WTC11 (cell line): ENCODE data around the gene ARHGAP42. TPM values are rescaled to one million over a fixed set of nuclear protein-coding genes. Genes with fewer than 3 reads are reported as not detected.

Source experiments
- ATAC-seq: fragments of 200-7000 bp; cut with Tn5 transposase; 2 replicates; pipeline ENCODE4 v1.10.0; 2021; ENCODE audit warnings: mild to moderate bottlenecking, moderate library complexity
- CTCF ChIA-PET: fragments of 300-600 bp; sonication (Branson Sonifier 250); formaldehyde crosslinking; loops from one replicate; lab custom pipeline; 2021; ENCODE audit warnings: antibody characterized with exemption; lab: Charles Lee
- POLR2A ChIA-PET: fragments of 350-600 bp; sonication (Branson Sonifier 250); formaldehyde crosslinking; loops from one replicate; lab custom pipeline; 2021; ENCODE audit warnings: antibody characterized with exemption; lab: Charles Lee
- DNase-seq: peaks from one replicate; pipeline ENCODE4 v3.0.0; 2021; ENCODE audit warnings: low spot score
- H3K27ac Mint-ChIP-seq: 2 replicates; pipeline ENCODE4 v1.8.0; 2021; ENCODE audit warnings: mixed read lengths
- H3K27me3 Mint-ChIP-seq: 2 replicates; pipeline ENCODE4 v1.8.0; 2021; ENCODE audit warnings: low read depth, mild to moderate bottlenecking, moderate library complexity, mixed read lengths
- H3K36me3 Mint-ChIP-seq: 2 replicates; pipeline ENCODE4 v1.8.0; 2021; ENCODE audit warnings: mixed read lengths
- H3K4me1 Mint-ChIP-seq: 2 replicates; pipeline ENCODE4 v1.8.0; 2022; ENCODE audit warnings: mixed read lengths
- H3K4me3 Mint-ChIP-seq: 2 replicates; pipeline ENCODE4 v1.8.0; 2021; ENCODE audit warnings: mild to moderate bottlenecking, moderate library complexity, mixed read lengths
- H3K9me3 Mint-ChIP-seq: 2 replicates; pipeline ENCODE4 v1.8.0; 2021; ENCODE audit warnings: mixed read lengths
- MXD4 ChIP-seq: fragments of 250-450 bp; sonication (Bioruptor Pico); IDR thresholded peaks from 2 replicates; pipeline ENCODE4 v1.8.0; 2021; ENCODE audit warnings: mild to moderate bottlenecking, moderate library complexity, borderline replicate concordance
- MYBL2 ChIP-seq: sonication (generic); formaldehyde crosslinking; IDR thresholded peaks from 2 replicates; pipeline ENCODE4 v1.8.1; 2023; ENCODE audit warnings: mild to moderate bottlenecking, moderate library complexity, missing genetic modification reagents
- NFE2L1 ChIP-seq: sonication (generic); formaldehyde crosslinking; IDR thresholded peaks from 2 replicates; pipeline ENCODE4 v1.8.1; 2023; ENCODE audit warnings: missing genetic modification reagents
- NFYB ChIP-seq: sonication (generic); formaldehyde crosslinking; conservative IDR thresholded peaks from 2 replicates; pipeline ENCODE4 v1.8.0; 2022; ENCODE audit warnings: low read depth, missing genetic modification reagents
- RELA ChIP-seq: sonication (generic); formaldehyde crosslinking; IDR thresholded peaks from 2 replicates; pipeline ENCODE4 v1.8.1; 2022; ENCODE audit warnings: missing genetic modification reagents, mild to moderate bottlenecking, borderline replicate concordance
- TCF7 ChIP-seq: sonication (generic); formaldehyde crosslinking; IDR thresholded peaks from 2 replicates; pipeline ENCODE4 v1.8.0; 2022; ENCODE audit warnings: mild to moderate bottlenecking, low read depth, missing genetic modification reagents, moderate library complexity
- TEAD1 ChIP-seq: sonication (generic); formaldehyde crosslinking; IDR thresholded peaks from 2 replicates; pipeline ENCODE4 v1.8.0; 2022; ENCODE audit warnings: mild to moderate bottlenecking, missing genetic modification reagents
- total RNA-seq: library from RNA; stranded (reverse); gene quantifications from 3 replicates; pipeline ENCODE4 v1.2.3, GENCODE V29; 2021
- TF ChIP-seq, protein P1 (sequence below): sonication (generic); formaldehyde crosslinking; conservative IDR thresholded peaks from 2 replicates; pipeline ENCODE4 v1.8.1; 2023; ENCODE audit warnings: mild to moderate bottlenecking, low read depth, missing genetic modification reagents, moderate library complexity
- TF ChIP-seq, protein P2 (sequence below): sonication (generic); formaldehyde crosslinking; IDR thresholded peaks from 2 replicates; pipeline ENCODE4 v1.8.1; 2023; ENCODE audit warnings: mild to moderate bottlenecking, missing genetic modification reagents, moderate library complexity
- TF ChIP-seq, protein P3 (sequence below): sonication (generic); formaldehyde crosslinking; IDR thresholded peaks from 2 replicates; pipeline ENCODE4 v1.8.0; 2022; ENCODE audit warnings: missing genetic modification reagents
- TF ChIP-seq, protein P4 (sequence below): sonication (generic); formaldehyde crosslinking; IDR thresholded peaks from 2 replicates; pipeline ENCODE4 v1.8.1; 2023; ENCODE audit warnings: mild to moderate bottlenecking, missing genetic modification reagents
- TF ChIP-seq, protein P5 (sequence below): sonication (generic); formaldehyde crosslinking; IDR thresholded peaks from 2 replicates; pipeline ENCODE4 v1.8.1; 2023; ENCODE audit warnings: mild to moderate bottlenecking, missing genetic modification reagents, borderline replicate concordance
- TF ChIP-seq, protein P6 (sequence below): sonication (generic); formaldehyde crosslinking; IDR thresholded peaks from 2 replicates; pipeline ENCODE4 v1.8.0; 2022; ENCODE audit warnings: mild to moderate bottlenecking, missing genetic modification reagents
- TF ChIP-seq, protein P7 (sequence below): sonication (generic); formaldehyde crosslinking; IDR thresholded peaks from 2 replicates; pipeline ENCODE4 v1.8.0; 2022; ENCODE audit warnings: mild to moderate bottlenecking, missing genetic modification reagents
- TF ChIP-seq, protein P8 (sequence below): fragments of 250-450 bp; sonication (Bioruptor Pico); IDR thresholded peaks from 2 replicates; pipeline ENCODE4 v1.9.0; 2021; ENCODE audit warnings: mild to moderate bottlenecking
- TF ChIP-seq, protein P9 (sequence below): fragments of 250-450 bp; sonication (Bioruptor Pico); conservative IDR thresholded peaks from 2 replicates; pipeline ENCODE4 v1.9.0; 2021; ENCODE audit warnings: mild to moderate bottlenecking

Gene ARHGAP42
- total RNA-seq, 1 experiment from 2014 or later = 32.5 TPM

DNA sequence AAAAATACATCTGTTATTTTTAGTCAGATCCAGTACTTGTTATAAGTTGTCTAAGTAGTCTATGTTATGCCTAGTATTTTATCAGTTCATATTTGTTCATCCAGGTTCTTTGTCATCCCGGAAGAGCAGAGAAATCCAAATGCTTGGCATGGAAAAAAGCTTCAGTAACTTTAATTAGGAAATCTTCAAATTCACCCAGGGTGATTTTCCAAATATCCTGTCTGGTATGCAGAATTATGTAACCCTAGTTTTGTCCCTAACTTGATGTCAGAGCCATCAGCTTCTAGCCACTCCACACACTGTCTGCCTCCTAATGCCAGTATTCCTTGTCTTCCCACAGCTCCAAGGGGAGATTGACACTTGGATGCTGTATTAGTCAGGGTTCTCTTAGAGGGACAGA lies 216.2 kb downstream of the ARHGAP42 start:
- Mint-ChIP-seq H3K4me1 (peaks cover 9% of the 10 kb centered on the region), H3K27ac (no peak overlapping the region), H3K36me3 (peaks cover 2% of the 10 kb centered on the region; the same call in 1 of the 2 replicates), H3K4me3 (no peak overlapping the region), H3K9me3 (peaks cover 10% of the 10 kb centered on the region), H3K27me3 (no peaks in the 10 kb centered on the region)
- DNase-seq (no peak), ATAC-seq (no peak)
- CTCF ChIA-PET = no interaction called here
- TF ChIP-seq, protein P1, sequence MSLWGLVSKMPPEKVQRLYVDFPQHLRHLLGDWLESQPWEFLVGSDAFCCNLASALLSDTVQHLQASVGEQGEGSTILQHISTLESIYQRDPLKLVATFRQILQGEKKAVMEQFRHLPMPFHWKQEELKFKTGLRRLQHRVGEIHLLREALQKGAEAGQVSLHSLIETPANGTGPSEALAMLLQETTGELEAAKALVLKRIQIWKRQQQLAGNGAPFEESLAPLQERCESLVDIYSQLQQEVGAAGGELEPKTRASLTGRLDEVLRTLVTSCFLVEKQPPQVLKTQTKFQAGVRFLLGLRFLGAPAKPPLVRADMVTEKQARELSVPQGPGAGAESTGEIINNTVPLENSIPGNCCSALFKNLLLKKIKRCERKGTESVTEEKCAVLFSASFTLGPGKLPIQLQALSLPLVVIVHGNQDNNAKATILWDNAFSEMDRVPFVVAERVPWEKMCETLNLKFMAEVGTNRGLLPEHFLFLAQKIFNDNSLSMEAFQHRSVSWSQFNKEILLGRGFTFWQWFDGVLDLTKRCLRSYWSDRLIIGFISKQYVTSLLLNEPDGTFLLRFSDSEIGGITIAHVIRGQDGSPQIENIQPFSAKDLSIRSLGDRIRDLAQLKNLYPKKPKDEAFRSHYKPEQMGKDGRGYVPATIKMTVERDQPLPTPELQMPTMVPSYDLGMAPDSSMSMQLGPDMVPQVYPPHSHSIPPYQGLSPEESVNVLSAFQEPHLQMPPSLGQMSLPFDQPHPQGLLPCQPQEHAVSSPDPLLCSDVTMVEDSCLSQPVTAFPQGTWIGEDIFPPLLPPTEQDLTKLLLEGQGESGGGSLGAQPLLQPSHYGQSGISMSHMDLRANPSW (CRISPR knock-in tag) = no peak
- POLR2A ChIA-PET = no interaction called here

DNA sequence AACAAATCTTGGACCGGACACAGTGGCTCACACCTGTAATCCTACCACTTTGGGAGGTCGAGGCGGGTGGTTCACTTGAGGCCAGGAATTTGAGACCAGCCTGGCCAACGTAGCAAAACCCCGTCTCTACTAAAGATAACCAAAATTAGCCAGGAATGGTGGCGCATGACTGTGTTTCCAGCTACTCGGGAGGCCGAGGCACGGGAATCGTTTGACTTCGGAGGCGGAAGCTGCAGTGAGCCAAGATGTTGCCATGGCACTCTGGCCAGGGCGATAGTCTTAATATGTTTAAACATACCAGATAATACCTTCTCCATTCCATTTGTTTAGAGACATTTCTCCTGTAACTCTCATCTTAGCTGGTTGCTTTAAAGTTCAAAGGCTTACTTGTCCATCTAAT lies 218.6 kb downstream of the ARHGAP42 start:
- POLR2A ChIA-PET = no interaction called here
- Mint-ChIP-seq H3K27me3 (no peaks in the 10 kb centered on the region), H3K36me3 (peaks cover 2% of the 10 kb centered on the region; the same call in 1 of the 2 replicates), H3K27ac (no peak overlapping the region), H3K4me1 (peaks cover 14% of the 10 kb centered on the region), H3K4me3 (no peak overlapping the region), H3K9me3 (peaks cover under 1% of the 10 kb centered on the region; the same call in 1 of the 2 replicates)
- CTCF ChIA-PET = no interaction called here
- TF ChIP-seq, protein P2, sequence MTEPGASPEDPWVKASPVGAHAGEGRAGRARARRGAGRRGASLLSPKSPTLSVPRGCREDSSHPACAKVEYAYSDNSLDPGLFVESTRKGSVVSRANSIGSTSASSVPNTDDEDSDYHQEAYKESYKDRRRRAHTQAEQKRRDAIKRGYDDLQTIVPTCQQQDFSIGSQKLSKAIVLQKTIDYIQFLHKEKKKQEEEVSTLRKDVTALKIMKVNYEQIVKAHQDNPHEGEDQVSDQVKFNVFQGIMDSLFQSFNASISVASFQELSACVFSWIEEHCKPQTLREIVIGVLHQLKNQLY (CRISPR knock-in tag) = no peak
- no peak for TF ChIP-seq NFE2L1 (CRISPR knock-in tag)
- no peak for TF ChIP-seq MXD4 (CRISPR knock-in tag)
- no peak for TF ChIP-seq TCF7 (CRISPR knock-in tag)
- TF ChIP-seq, protein P3, sequence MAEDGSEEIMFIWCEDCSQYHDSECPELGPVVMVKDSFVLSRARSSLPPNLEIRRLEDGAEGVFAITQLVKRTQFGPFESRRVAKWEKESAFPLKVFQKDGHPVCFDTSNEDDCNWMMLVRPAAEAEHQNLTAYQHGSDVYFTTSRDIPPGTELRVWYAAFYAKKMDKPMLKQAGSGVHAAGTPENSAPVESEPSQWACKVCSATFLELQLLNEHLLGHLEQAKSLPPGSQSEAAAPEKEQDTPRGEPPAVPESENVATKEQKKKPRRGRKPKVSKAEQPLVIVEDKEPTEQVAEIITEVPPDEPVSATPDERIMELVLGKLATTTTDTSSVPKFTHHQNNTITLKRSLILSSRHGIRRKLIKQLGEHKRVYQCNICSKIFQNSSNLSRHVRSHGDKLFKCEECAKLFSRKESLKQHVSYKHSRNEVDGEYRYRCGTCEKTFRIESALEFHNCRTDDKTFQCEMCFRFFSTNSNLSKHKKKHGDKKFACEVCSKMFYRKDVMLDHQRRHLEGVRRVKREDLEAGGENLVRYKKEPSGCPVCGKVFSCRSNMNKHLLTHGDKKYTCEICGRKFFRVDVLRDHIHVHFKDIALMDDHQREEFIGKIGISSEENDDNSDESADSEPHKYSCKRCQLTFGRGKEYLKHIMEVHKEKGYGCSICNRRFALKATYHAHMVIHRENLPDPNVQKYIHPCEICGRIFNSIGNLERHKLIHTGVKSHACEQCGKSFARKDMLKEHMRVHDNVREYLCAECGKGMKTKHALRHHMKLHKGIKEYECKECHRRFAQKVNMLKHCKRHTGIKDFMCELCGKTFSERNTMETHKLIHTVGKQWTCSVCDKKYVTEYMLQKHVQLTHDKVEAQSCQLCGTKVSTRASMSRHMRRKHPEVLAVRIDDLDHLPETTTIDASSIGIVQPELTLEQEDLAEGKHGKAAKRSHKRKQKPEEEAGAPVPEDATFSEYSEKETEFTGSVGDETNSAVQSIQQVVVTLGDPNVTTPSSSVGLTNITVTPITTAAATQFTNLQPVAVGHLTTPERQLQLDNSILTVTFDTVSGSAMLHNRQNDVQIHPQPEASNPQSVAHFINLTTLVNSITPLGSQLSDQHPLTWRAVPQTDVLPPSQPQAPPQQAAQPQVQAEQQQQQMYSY (CRISPR knock-in tag) = no peak
- TF ChIP-seq, protein P4, sequence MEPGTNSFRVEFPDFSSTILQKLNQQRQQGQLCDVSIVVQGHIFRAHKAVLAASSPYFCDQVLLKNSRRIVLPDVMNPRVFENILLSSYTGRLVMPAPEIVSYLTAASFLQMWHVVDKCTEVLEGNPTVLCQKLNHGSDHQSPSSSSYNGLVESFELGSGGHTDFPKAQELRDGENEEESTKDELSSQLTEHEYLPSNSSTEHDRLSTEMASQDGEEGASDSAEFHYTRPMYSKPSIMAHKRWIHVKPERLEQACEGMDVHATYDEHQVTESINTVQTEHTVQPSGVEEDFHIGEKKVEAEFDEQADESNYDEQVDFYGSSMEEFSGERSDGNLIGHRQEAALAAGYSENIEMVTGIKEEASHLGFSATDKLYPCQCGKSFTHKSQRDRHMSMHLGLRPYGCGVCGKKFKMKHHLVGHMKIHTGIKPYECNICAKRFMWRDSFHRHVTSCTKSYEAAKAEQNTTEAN (CRISPR knock-in tag) = no peak
- TF ChIP-seq MYBL2 (CRISPR knock-in tag) = no peak
- TF ChIP-seq, protein P5, sequence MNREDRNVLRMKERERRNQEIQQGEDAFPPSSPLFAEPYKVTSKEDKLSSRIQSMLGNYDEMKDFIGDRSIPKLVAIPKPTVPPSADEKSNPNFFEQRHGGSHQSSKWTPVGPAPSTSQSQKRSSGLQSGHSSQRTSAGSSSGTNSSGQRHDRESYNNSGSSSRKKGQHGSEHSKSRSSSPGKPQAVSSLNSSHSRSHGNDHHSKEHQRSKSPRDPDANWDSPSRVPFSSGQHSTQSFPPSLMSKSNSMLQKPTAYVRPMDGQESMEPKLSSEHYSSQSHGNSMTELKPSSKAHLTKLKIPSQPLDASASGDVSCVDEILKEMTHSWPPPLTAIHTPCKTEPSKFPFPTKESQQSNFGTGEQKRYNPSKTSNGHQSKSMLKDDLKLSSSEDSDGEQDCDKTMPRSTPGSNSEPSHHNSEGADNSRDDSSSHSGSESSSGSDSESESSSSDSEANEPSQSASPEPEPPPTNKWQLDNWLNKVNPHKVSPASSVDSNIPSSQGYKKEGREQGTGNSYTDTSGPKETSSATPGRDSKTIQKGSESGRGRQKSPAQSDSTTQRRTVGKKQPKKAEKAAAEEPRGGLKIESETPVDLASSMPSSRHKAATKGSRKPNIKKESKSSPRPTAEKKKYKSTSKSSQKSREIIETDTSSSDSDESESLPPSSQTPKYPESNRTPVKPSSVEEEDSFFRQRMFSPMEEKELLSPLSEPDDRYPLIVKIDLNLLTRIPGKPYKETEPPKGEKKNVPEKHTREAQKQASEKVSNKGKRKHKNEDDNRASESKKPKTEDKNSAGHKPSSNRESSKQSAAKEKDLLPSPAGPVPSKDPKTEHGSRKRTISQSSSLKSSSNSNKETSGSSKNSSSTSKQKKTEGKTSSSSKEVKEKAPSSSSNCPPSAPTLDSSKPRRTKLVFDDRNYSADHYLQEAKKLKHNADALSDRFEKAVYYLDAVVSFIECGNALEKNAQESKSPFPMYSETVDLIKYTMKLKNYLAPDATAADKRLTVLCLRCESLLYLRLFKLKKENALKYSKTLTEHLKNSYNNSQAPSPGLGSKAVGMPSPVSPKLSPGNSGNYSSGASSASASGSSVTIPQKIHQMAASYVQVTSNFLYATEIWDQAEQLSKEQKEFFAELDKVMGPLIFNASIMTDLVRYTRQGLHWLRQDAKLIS (CRISPR knock-in tag) = no peak
- TF ChIP-seq, protein P6, sequence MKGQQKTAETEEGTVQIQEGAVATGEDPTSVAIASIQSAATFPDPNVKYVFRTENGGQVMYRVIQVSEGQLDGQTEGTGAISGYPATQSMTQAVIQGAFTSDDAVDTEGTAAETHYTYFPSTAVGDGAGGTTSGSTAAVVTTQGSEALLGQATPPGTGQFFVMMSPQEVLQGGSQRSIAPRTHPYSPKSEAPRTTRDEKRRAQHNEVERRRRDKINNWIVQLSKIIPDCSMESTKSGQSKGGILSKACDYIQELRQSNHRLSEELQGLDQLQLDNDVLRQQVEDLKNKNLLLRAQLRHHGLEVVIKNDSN (CRISPR knock-in tag) = no peak
- TF ChIP-seq NFYB (CRISPR knock-in tag) = no peak
- TF ChIP-seq, protein P7, sequence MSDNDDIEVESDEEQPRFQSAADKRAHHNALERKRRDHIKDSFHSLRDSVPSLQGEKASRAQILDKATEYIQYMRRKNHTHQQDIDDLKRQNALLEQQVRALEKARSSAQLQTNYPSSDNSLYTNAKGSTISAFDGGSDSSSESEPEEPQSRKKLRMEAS (CRISPR knock-in tag) = no peak
- TF ChIP-seq RELA (CRISPR knock-in tag) = no peak
- TF ChIP-seq, protein P8, sequence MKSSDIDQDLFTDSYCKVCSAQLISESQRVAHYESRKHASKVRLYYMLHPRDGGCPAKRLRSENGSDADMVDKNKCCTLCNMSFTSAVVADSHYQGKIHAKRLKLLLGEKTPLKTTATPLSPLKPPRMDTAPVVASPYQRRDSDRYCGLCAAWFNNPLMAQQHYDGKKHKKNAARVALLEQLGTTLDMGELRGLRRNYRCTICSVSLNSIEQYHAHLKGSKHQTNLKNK (CRISPR knock-in tag) = no peak
- TF ChIP-seq TEAD1 = no peak
- TF ChIP-seq, protein P9, sequence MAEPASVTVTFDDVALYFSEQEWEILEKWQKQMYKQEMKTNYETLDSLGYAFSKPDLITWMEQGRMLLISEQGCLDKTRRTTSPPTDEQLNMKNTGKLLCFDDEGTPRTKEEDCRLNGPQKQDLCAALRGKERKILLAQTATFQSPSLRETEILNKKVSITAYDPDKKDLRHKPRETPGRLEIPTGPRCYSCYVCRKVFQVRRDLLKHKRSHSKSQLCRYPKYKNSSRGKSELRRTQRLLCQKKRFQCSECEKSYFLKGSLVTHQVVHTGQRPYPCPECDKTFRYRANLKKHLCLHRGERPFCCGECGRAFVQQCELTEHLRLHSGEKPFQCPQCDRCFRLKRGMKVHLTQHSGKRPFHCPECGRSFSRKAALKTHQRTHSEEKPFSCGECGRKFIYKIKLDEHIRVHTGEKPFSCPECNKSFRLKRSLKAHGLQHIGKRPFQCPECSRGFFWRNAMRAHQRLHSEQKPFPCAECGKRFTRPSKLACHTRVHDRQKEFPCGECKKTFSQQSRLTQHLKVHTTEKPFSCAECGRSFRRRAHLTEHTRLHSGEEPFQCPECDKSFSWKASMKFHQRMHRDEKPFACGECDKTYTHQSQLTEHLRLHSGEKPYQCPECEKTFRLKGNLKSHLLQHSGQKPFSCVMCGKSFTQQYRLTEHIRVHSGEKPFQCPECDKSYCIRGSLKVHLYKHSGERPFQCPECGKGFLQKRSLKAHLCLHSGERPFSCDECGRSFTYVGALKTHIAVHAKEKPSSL (CRISPR knock-in tag) = no peak
- DNase-seq = no peak
- ATAC-seq = no peak
